Suppressor macrophage treated with lipopolysaccharide for 4 hours (primary cell): ENCODE measurements around the gene ETFB.

Source experiments
- DNase-seq: peaks from one replicate; pipeline ENCODE4 v3.0.0-alpha.2; 2020

ETFB gene

DNA sequence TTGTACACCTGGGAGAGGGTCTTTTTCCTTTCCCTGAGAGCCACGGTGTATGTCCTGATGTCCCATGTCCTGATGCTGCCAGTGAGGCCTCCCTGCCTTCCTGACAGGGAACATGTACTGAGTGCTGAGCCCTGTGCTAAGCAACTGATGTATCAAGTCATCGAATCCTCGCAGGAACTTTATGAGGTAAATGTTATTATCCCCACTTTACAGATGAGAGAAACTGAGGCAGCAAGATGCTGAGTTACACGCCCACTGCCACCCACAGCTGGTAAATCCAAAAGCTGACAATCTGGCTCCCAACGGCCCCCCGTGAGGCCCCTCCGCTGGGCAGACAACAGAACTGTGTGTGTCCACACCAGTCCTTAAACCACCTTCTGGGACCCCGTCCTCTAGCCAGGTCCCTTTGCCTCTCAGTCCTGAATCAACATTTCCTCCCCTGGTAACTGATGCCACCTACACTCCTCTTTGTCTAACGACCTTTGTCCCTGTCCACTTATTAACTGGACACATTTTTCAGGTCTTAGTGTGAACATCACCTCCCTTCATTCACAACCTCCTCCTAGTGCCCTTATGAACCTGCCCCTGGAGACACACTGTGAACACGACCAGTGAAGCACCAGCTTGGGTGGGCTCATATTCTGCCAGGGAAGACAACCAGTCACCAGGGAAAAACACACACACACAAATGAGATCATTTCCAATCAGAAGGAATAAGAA is 18.8 kb downstream of the ETFB start:
- DNase-seq, result no peak

DNA sequence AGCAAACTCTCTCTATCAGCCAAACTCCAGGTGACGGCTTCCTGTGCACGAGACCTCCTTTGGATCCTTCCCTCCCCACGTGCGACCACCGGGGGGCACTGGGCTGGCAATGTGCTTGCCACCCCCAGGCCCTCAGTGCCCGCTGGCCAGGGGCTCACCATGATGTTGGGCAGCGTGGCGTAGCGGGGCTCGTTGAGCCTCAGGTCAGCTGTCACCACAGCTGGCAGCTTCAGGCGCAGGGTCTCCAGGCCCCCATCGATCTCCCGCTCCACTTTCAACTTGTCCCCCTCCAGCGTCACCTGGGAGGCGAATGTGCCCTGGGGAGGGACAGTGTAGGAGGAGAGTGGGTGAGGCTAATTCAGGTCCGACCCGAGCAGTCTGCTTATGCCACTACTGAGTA is 19.4 kb downstream of the ETFB start:
- DNase-seq, result no peak

DNA sequence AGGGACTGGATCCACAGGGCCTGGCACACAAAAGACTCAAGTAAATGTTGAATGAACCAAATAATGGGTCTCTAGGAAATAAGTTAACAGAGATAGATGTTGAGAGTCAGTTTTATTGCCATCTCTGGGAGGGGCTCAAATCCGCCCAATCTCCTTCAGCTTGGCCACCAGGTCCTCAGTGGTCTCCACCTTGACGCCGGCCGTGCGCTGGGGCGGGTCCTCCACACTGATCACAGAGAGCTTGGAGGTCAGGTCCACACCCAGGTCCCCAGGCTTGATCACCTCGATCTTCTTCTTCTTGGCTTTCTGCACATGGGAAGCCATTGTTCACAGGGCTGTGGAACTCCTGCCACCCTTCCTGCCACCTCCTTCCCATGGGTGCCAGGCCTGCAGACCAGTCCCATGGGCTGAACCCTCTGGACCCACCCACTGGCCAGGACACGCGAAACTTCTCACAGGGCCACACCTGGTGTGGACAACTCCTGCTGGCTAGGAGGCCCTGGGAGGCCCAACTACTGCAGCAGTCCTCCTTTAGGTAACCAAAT is 21.0 kb downstream of the ETFB start:
- no peak for DNase-seq

DNA sequence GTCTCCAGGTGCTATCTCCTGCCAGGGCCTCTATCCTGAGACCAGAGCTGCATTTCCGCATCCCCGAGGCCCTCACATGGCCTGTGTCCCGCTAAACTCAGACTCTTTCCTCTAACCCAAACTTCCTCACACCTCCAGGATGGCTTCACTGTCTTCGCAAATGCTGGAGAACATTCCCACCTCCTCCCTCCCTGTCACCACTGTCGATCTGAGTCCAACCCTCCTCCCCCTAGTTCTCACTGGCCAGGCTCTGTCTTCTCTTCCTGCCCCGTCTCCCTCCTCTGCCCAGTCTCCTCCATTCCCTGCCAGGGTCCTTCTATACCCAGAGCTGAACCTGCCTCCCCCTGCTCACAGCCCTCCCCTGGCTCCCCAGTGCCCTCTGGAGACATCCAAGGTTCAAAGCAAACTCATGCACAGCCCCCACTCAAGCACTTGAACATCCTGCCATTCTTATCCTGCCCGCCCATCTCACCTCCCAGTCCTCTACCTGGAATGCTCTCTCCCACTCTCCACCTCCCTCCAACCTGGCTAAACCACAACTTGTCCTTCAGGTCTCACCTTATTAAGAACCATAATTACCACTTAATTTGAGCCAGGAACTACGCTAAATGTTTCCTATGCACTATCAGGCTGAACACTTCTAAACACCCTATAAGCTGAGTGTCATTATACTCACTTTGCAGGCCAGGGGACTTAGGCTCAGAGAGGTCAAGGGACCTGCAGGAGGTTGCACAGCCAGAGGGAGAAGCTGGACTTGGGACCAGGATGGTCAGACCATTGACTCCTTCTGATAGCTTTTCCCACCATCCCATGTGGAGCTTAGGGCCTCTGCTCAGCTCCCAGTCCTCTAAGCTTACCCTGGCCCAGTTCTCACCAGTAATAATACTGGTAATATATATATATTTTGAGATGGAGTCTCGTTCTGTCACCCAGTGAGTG is 23.3 kb downstream of the ETFB start:
- no peak for DNase-seq

DNA sequence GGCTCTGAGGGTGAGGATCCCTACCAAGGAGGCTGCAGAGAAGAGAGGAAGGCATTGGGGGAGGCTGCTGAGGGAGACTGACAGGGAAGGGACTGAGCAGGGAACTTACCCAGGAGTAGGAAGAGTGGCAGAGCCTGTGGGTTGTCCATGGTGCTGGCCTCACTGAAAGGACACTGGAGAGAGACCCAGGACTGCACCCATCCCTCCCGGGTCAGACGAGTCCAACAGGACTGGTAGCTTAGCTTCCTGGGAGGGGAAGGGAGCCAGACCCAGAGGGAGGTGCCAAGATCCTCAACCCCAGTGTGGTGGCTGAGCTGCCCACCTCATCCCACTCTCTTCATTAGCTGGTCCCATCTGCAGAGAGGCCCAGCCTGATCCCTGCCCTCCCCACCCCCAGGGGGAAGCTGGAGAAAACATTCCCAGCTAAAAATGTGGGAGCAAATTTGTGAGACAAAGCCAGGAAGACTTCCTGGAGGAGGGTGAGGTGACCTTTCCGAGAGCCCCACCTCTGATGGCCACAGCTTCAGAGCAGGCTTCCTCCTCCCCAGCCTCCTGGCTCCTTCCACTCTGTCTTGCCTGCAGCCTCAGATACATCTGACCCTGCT is 24.1 kb downstream of the ETFB start, which contains the start of gene VSIG10L:
Gene VSIG10L (minus strand): TSS at position 164 of the 605 bp plus-strand sequence. CDS start 15 bp downstream, at position 149.
- DNase-seq, result no peak

DNA sequence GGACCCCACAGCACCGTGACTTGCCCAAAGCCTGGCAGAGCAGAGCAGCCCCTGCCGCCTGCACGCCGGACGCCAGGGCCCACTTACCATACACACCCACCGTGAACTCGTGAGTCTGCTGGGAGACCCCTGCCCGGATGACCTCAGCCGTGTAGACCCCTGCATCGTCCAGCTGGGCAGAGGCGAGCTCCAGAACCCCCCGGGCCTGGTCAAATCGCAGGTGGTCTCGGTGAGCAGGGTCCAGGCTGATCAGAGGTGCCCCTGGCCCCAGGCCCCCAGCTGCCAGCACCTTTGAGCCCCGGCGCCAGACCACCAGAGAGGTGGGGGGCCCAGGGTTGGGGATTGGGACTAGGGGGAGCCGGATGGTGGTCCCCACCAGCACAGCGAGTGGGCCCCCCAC is 25.1 kb downstream of the ETFB start:
- no peak for DNase-seq

DNA sequence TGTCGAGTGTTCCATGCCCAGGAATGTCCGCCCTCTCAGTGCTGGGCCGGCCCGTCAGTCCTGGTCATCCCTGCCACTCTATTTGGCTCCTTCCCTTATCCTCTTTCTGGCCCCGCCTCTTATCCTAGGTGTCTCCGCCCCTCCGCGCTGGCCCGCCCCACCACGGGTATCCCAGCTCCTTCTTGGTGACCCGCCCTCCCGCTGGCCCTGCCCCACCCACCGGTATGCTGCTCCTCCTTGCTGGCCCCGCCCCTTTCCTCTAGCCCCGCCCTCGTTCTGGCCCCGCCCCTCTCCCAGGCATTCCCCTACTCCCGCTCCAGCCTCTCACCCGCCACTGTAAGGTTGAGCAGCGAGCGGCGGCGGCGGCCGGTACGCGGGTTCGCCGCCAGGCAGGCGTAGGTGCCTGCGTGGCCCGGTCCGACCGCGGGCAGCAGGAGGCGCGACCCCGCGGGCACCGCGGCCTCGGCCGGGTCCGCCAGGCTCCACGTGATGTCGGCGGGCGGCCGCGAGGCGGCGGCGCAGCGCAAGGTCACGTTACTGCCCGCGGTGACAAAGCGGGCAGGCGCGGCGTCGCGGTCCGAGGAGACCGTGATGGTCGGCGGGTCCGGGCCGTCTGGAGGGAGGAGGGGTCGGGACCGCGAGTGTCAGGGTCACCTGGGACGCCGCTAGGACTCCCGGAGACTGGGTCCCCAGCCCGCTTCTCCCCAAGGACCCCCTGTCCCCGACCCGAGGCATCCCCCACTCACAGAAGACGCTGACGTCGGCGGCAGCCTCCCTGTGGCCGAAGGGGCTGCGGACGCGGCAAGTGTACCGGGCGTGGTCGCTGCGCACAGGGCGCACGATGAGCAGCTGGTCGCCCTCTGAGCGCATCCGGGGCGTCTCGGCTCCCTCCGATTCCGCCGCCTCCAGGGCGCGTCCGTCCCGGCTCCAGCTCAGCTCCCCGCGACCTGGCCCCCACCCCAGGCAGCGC is 26.2 kb downstream of the ETFB start:
- peak; percentile 100 for DNase-seq

DNA sequence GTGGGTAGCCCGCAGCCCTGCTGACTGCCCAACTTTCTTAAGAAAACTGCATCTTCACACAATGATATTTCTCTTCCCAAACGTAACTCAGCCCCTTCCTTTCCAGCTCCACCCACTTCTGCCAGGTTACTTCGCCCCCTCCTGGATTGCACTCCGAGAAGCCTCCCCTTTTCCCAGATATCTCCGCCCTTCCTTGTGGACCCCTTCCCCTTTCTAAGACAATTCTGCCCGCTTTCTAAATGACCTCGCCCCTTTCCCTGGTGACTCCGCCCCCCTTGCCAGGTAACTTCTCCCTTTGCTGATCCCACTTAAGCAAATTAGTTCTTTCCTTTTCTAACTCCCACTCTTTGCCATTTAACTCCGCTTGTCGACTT is 26.9 kb downstream of the ETFB start:
- no peak for DNase-seq

DNA sequence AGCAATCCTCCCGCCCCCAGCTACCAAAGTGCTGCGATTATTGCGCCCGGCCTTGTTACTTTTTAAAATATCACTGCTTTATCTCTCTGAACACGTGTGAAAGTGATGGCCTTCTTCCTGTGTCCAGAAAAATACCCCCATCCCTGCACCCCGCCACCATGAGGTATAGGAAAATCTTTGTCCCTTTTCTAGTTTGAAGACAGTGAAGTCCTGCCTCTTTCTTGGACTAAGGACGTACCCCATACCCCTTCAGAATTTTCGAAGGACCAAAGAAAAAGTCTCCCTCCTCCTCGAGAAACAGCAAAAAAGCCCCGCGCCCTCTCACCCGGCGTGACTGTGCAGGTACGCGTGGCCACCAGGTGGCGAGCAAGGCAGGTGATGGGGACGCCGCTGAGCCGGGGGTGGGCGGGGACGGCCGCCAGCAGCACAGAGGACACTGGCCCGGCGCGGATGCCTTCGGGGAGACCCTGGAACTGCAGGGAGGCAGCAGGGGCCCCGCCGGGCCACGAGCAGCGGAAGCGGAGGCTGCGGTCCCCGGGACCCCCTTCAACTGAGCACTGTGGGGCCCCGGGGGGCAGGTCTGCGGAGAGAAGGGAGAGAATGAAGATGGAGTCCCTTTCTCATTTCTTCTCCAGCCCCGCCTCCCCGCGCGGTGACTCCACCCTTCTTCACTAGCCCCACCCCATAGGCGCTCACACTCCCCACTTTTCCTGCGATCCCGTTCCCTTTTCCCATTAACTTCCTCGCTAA is 27.4 kb downstream of the ETFB start:
- peak; percentile 82 for DNase-seq

DNA sequence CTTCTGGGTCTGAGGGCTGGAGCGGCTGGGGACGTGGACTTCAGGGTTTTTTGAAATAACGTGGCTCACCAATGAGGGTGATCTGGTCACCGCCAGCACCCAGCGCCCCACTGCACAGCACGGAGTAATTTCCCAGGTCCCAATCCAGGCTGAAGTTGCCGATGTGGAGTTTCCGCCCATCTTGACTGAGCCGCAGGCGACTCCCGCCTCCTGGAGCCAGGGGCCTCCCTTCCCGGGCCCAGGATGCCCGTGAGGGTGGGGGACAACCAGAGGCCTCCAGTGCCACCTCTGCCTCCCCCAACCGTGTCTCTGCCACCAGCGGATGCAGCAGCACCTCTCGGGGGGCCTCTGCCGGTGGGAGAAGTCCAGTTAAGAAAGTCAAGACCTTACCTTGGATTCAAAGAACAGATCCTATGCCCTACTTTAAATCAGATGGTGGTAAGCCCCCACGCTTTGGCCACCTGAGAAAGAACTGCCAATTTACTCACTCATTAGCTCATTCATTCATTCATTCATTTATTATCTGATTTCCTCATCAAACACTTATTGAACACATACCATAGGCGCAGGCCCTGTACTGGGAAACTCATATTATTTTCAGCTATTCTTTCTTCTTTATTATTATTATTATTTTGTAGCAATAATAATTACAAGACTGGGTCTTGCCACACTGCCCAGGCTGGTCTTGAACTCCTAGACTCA is 28.2 kb downstream of the ETFB start:
- no peak for DNase-seq

DNA sequence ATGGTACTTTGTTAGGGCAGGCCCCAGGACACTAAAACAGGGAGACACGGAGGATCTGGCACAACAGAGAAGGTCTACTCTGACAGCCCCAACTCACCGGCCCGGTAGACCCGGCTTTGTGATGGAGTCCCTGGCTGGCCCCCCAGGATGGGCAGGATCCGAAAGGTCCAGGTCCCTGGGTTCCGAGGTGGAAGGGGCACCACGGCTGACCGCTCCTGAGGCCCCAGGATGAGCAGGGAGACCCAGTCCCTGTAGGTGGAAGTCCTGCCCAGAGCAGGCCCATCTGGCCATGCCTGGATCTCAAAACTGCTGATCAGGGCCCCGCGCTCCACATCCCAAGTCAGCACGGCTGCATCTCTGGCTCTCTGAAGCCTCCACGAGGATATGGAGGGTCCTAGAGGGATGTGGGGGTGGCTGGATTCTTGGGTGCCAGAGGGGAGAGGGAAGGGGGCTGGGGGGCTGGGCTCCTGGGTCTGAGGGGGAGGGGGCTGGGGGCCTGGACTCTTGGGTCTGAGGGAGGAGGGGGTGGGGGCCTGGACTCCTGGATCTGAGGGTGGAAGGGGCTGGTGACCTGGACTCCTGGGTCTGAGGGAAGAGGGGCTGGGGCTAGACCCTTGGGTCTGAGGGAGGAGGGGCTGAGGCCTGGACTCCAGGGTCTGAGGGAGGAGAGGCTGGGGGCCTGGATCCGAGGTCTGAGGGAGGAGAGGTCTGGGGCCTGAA is 28.9 kb downstream of the ETFB start:
- no peak for DNase-seq

DNA sequence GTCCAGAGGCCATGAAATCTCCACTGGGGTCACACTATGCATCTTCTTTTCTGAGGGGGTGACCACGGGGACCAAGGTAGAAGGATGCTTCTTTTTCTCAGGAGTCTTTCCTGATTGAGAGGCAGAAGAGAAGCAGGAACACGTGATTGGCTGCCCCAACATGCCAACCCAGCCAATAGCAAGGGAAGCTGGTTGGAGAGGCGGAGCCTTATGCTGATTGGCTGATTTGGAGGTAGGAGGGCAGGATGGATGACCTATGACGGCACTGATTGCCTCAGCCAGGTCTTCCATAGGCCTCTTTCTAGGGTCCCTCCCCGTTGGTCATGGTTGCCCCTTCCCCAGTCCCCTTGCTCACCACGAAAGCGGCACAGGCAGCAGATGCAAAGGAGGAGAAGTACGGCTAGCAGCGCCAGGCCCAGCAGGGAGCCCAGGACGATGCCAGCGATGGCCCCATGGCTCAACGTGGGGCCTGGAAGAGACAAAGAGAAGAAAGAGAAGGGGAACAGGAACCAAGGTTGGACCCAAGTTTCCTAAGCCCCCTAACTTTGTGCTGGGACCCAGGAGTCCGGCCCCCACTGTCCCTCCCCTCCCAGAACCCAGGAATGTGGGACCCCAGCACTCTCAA is 32.2 kb downstream of the ETFB start:
- no peak for DNase-seq

DNA sequence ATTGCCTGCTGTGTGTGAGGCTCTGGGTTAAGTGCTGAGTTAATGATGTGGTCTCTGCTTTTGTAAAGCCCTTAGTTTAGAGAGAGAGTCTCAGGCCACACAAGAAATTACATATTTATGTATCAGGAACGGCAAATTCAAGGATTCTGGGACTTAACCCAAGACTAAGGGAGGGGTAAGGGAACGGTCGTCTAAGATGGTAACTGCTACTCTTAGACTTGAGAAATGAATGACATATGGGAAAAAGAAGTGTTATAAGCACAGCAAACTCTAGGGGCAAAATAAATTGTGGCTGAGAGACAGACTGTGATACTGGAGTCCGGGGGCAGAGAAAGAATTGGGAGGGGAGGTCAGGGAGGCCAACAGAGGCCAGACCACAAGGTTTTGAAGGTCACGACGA is 34.5 kb downstream of the ETFB start:
- DNase-seq, result no peak

DNA sequence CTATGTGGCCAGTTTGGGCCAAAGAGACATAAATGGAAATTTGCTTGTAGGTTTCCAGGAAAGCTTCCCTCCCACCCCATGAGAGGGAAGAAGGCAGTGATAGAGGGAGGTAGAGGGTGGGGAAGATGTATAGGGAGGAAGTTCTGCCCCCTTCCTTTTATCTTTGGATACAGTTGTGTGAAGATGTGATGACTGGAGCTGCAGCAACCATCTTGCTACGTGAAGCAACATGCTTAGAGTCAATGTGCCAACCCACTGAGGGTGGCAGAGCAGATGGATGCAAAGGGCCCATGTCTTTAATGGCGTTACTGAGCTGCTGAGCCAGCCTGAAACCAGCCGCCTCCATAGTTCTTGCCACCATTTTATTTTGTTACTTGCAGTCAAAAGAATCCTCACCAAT is 35.0 kb downstream of the ETFB start:
- DNase-seq, result no peak

DNA sequence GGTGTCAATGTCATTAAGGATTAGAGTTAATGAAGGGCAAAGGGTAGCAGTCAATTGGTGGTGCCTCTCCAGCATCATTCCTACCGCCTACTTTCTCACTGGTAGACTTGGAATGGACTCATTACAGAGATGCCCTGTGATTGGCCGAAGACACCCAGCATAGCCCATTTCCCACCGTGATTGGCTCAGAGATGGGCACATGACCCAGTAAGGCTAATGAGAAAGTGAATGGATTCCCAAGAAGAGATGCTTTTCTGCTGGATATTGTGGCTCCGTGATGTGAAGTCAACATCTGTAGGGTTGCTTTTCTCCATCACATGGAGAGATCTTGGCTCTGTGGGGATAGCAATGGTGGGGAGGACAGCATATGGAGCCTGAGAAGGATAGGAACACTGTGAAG is 35.8 kb downstream of the ETFB start:
- no peak for DNase-seq

DNA sequence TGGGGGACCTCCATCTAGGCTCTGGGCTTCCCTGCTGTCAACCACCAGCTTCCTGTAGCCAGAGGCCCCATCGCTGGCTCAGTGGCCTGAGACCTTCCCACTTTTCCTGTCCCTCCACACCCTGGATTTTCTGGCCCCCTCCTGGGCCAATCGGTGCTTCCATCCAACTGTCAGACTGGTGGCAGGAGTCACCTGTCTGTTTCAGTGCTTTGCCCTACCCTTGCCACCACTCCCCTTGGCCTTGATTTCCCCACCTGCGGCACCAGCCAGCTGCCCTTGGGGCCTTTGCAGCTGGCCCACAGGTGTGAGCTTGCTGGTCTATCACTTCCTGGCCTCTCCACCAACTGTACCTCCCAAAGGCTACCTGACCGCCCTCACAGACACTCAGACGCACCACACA is 36.8 kb downstream of the ETFB start:
- no peak for DNase-seq

DNA sequence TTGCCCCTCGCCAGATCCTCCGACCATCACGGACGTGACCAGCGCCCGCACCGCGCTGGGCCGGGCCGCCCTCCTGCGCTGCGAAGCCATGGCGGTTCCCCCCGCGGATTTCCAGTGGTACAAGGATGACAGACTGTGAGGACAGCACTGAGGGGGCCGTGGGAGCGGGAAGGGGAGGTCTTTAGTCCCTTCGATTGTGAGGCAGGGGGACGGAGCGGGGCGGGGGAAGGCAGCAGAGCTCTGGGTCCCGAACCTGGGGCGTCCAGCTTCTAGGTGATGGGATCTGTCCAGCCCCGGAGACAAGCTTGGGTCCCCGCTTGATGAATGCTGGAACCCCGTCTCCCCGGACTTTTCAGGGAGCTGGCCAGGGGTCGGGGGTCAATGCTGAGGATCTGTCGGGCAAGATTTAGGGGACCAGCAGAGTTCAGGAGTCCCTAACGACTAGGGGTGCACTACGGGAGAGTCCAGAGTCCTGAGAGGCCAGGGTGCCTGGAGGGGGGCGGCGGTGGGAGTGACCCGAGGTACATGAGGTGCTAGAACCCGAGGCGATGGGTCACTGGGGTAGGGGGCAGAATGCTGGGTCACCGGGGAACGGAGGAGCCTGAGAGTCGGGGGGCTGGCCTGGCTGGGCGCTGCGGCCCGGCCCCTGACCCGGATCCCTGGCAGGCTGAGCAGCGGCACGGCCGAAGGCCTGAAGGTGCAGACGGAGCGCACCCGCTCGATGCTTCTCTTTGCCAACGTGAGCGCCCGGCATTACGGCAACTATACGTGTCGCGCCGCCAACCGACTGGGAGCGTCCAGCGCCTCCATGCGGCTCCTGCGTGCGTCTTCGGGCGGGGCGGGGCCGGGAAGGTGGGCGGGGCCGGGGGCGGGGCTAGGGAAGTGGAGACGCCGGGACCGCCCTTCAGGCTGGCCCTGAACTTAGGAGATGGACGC is 38.9 kb downstream of the ETFB start:
- peak; percentile 87 for DNase-seq
